Measurements from ENCODE around the gene USP37. TPM values are rescaled to one million over a fixed set of nuclear protein-coding genes. Genes with fewer than 3 reads are reported as not detected.

The USP37 gene
- total and polyA plus RNA-seq, 2 of the 13 experiments (the other 11 are each of a cell fraction or from before 2014, with no cell fraction given), result 6.5 to 30.6 TPM

DNA sequence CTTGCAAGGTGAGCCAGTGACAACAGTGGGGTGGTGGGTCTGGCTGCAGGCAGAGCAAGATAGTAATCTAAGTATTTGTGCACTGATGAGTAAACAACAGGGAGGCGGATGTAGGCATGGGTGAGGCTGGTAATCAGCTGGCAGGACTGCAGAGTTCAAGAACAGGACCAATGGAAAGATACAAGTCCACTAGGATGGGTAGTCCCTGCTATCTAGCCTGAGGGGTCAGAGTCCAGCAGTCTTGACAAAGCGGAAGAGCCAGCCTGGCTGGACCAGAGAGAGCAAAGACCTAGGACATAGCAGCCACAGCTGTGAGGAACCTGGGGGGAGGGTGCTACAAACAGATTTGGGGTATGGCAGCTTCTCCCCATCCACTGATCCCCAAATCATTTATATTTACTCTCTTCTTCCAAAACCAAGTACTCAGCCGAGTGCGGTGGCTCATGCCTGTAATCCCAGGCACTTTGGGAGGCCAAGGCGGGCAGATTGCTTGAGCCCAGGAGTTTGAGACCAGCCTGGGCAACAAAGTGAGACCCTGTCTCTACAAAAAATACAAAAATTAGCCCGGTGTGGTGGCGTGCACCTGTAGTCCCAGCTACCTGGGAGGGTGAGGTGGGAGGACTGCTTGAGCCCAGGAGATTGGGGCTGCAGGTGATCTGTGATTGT, 123.3 kb downstream of the USP37 start (continued):
- TF ChIP-seq ZNF484 (CRISPR knock-in tag; IDR thresholded peaks at IDR 0.05; ENCODE audit: borderline replicate concordance, low read depth) (no peak), MTF1 (CRISPR knock-in tag; IDR thresholded peaks at IDR 0.05) (no peak), ZNF550 (CRISPR knock-in tag; IDR thresholded peaks at IDR 0.05; ENCODE audit: borderline replicate concordance) (no peak), ZNF589 (CRISPR knock-in tag; conservative IDR thresholded peaks at IDR 0.05) (peak; percentile 77; the same call in 1 of the 2 replicates), SMC3 (IDR thresholded peaks at IDR 0.05; ENCODE audit: low read length) (0 out of 2 replicates have a peak, but pooled peaks have one; percentile 29), ZNF776 (CRISPR knock-in tag; IDR thresholded peaks at IDR 0.05) (no peak), ZNF337 (CRISPR knock-in tag; IDR thresholded peaks at IDR 0.05; ENCODE audit: borderline replicate concordance, low read depth) (no peak), ZNF724P (CRISPR knock-in tag; IDR thresholded peaks at IDR 0.05; ENCODE audit: borderline replicate concordance) (0 out of 2 replicates have a peak, but pooled peaks have one; percentile 54), DNMT1 (CRISPR knock-in tag; IDR thresholded peaks at IDR 0.05) (no peak), CHCHD3 (CRISPR knock-in tag; IDR thresholded peaks at IDR 0.05) (no peak), DR1 (CRISPR knock-in tag; IDR thresholded peaks at IDR 0.05) (no peak; the same call in 1 of the 2 replicates), SIN3B (IDR thresholded peaks at IDR 0.05; ENCODE audit: low read length) (no peak), KDM4B (CRISPR knock-in tag; IDR thresholded peaks at IDR 0.05) (peak; percentile 52), BRD4 (CRISPR knock-in tag; IDR thresholded peaks at IDR 0.05) (no peak)
- TF ChIP-seq, protein P1, sequence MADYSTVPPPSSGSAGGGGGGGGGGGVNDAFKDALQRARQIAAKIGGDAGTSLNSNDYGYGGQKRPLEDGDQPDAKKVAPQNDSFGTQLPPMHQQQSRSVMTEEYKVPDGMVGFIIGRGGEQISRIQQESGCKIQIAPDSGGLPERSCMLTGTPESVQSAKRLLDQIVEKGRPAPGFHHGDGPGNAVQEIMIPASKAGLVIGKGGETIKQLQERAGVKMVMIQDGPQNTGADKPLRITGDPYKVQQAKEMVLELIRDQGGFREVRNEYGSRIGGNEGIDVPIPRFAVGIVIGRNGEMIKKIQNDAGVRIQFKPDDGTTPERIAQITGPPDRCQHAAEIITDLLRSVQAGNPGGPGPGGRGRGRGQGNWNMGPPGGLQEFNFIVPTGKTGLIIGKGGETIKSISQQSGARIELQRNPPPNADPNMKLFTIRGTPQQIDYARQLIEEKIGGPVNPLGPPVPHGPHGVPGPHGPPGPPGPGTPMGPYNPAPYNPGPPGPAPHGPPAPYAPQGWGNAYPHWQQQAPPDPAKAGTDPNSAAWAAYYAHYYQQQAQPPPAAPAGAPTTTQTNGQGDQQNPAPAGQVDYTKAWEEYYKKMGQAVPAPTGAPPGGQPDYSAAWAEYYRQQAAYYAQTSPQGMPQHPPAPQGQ (CRISPR knock-in tag; IDR thresholded peaks at IDR 0.05; ENCODE audit: borderline replicate concordance), result no peak
- TF ChIP-seq, protein P2, sequence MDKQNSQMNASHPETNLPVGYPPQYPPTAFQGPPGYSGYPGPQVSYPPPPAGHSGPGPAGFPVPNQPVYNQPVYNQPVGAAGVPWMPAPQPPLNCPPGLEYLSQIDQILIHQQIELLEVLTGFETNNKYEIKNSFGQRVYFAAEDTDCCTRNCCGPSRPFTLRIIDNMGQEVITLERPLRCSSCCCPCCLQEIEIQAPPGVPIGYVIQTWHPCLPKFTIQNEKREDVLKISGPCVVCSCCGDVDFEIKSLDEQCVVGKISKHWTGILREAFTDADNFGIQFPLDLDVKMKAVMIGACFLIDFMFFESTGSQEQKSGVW (CRISPR knock-in tag; IDR thresholded peaks at IDR 0.05; ENCODE audit: borderline replicate concordance), result no peak
- TF ChIP-seq, protein P3, sequence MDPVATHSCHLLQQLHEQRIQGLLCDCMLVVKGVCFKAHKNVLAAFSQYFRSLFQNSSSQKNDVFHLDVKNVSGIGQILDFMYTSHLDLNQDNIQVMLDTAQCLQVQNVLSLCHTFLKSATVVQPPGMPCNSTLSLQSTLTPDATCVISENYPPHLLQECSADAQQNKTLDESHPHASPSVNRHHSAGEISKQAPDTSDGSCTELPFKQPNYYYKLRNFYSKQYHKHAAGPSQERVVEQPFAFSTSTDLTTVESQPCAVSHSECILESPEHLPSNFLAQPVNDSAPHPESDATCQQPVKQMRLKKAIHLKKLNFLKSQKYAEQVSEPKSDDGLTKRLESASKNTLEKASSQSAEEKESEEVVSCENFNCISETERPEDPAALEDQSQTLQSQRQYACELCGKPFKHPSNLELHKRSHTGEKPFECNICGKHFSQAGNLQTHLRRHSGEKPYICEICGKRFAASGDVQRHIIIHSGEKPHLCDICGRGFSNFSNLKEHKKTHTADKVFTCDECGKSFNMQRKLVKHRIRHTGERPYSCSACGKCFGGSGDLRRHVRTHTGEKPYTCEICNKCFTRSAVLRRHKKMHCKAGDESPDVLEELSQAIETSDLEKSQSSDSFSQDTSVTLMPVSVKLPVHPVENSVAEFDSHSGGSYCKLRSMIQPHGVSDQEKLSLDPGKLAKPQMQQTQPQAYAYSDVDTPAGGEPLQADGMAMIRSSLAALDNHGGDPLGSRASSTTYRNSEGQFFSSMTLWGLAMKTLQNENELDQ (CRISPR knock-in tag; IDR thresholded peaks at IDR 0.05; ENCODE audit: borderline replicate concordance), result no peak
- TF ChIP-seq, protein P4, sequence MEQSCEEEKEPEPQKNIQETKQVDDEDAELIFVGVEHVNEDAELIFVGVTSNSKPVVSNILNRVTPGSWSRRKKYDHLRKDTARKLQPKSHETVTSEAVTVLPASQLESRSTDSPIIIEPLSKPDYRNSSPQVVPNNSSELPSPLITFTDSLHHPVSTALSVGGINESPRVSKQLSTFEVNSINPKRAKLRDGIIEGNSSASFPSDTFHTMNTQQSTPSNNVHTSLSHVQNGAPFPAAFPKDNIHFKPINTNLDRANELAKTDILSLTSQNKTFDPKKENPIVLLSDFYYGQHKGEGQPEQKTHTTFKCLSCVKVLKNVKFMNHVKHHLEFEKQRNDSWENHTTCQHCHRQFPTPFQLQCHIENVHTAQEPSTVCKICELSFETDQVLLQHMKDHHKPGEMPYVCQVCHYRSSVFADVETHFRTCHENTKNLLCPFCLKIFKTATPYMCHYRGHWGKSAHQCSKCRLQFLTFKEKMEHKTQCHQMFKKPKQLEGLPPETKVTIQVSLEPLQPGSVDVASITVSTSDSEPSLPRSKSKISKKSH (CRISPR knock-in tag; IDR thresholded peaks at IDR 0.05; ENCODE audit: borderline replicate concordance), result no peak
- TF ChIP-seq, protein P5, sequence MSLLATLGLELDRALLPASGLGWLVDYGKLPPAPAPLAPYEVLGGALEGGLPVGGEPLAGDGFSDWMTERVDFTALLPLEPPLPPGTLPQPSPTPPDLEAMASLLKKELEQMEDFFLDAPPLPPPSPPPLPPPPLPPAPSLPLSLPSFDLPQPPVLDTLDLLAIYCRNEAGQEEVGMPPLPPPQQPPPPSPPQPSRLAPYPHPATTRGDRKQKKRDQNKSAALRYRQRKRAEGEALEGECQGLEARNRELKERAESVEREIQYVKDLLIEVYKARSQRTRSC (CRISPR knock-in tag; IDR thresholded peaks at IDR 0.05; ENCODE audit: low read depth), result no peak
- TF ChIP-seq, protein P6, sequence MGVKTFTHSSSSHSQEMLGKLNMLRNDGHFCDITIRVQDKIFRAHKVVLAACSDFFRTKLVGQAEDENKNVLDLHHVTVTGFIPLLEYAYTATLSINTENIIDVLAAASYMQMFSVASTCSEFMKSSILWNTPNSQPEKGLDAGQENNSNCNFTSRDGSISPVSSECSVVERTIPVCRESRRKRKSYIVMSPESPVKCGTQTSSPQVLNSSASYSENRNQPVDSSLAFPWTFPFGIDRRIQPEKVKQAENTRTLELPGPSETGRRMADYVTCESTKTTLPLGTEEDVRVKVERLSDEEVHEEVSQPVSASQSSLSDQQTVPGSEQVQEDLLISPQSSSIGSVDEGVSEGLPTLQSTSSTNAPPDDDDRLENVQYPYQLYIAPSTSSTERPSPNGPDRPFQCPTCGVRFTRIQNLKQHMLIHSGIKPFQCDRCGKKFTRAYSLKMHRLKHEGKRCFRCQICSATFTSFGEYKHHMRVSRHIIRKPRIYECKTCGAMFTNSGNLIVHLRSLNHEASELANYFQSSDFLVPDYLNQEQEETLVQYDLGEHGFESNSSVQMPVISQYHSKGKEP (CRISPR knock-in tag; IDR thresholded peaks at IDR 0.05), result no peak

Measured in HepG2 (cell line).